CD4-positive, alpha-beta memory T cell (primary cell): ENCODE results near the gene TUT4. TPM values are rescaled to one million over a fixed set of nuclear protein-coding genes. Genes with fewer than 3 reads are reported as not detected.

ENCODE experiments used
- CTCF ChIA-PET: fragments of 350-600 bp; sonication (Branson Sonifier 250); formaldehyde crosslinking; loops from one replicate; lab custom pipeline; 2021; ENCODE audit warnings: inconsistent platforms; ENCODE audit not compliant: partially characterized antibody; lab: Charles Lee
- POLR2A ChIA-PET: fragments of 350-600 bp; sonication (Branson Sonifier 250); formaldehyde crosslinking; loops from one replicate; lab custom pipeline; 2021; ENCODE audit not compliant: partially characterized antibody; lab: Charles Lee
- DNase-seq, 5 donors: peaks; one replicate each; pipeline versions ENCODE4 v3.0.0 to v3.0.0-alpha.2; 2020 to 2022; ENCODE audit warnings: mixed read lengths in 1 of 5
- H3K27ac ChIP-seq: one replicate; pipeline ENCODE4 v1.7.0; 2013; ENCODE audit warnings: low read depth, low read length
- H3K27me3 ChIP-seq: 2 replicates; pipeline ENCODE4 v1.7.0; 2013; ENCODE audit warnings: mild to moderate bottlenecking, low read length, moderate library complexity; ENCODE audit not compliant: insufficient read depth
- H3K36me3 ChIP-seq: 2 replicates; pipeline ENCODE4 v1.7.0; 2013; ENCODE audit warnings: mild to moderate bottlenecking, low read length, moderate library complexity; ENCODE audit not compliant: insufficient read depth
- H3K4me1 ChIP-seq: 2 replicates; pipeline ENCODE4 v1.7.0; 2013; ENCODE audit warnings: mild to moderate bottlenecking, low read length, moderate library complexity; ENCODE audit not compliant: insufficient read depth
- H3K4me3 ChIP-seq, 2 donors: one replicate each; pipeline ENCODE4 v1.7.0; 2013; ENCODE audit warnings: low read length in 2 of 2, mild to moderate bottlenecking in 1 of 2
- H3K9me3 ChIP-seq, 2 donors: one replicate each; pipeline ENCODE4 v1.7.0; 2013; ENCODE audit warnings: low read length in 2 of 2, control low read depth in 1 of 2; ENCODE audit not compliant: control insufficient read depth in 1 of 2
- H3K27ac Mint-ChIP-seq, 7 donors: one replicate each; pipeline ENCODE4 v1.8.0; 2020 to 2021; ENCODE audit warnings: mixed read lengths in 7 of 7, mild to moderate bottlenecking in 6 of 7, inconsistent platforms in 3 of 7, moderate library complexity in 3 of 7
- H3K27me3 Mint-ChIP-seq, 2 donors: one replicate each; pipeline ENCODE4 v1.8.0; 2020 to 2021; ENCODE audit warnings: mixed read lengths in 2 of 2
- H3K36me3 Mint-ChIP-seq, 2 donors: one replicate each; pipeline ENCODE4 v1.8.0; 2020 to 2021; ENCODE audit warnings: mixed read lengths in 2 of 2, inconsistent platforms in 1 of 2, mild to moderate bottlenecking in 1 of 2
- H3K4me1 Mint-ChIP-seq, 4 donors: one replicate each; pipeline ENCODE4 v1.8.0; 2020 to 2021; ENCODE audit warnings: mixed read lengths in 4 of 4, mild to moderate bottlenecking in 1 of 4
- H3K4me3 Mint-ChIP-seq, 8 donors: one replicate each; pipeline ENCODE4 v1.8.0; 2020 to 2021; ENCODE audit warnings: mixed read lengths in 8 of 8, mild to moderate bottlenecking in 7 of 8, moderate library complexity in 6 of 8, inconsistent platforms in 3 of 8
- H3K9me3 Mint-ChIP-seq, 8 donors: one replicate each; pipeline ENCODE4 v1.8.0; 2020 to 2021; ENCODE audit warnings: mixed read lengths in 8 of 8, mild to moderate bottlenecking in 5 of 8, inconsistent platforms in 3 of 8, moderate library complexity in 1 of 8
- intact Hi-C: fragments of 100-400 bp; cut with micrococcal nuclease; formaldehyde crosslinking; loops from one replicate; pipeline ENCODE4 v1.15.1; 2023
- polyA plus RNA-seq, 2 donors: library from polyadenylated mRNA; unstranded; fragments of 300-500 nt; fragmentation: Illumina TruSeq; gene quantifications; one replicate each; pipeline ENCODE4 v1.2.3, GENCODE V29; 2021
- total RNA-seq, 2 experiments: library from RNA; stranded (reverse); gene quantifications; one replicate each; pipeline ENCODE4 v1.2.3, GENCODE V29; 2021

The TUT4 gene
- 100 to 1,000 TPM; 151 to 159 TPM for total RNA-seq
- polyA plus RNA-seq = 10 to 100 TPM; 22.4 to 42.7 TPM

GRCh38 chr1:52552505-52553361, at the start of gene TUT4:
TSS of gene TUT4 (minus strand) at chr1:52553092. CDS start at chr1:52526280, 26,812 bp downstream.
- no peaks in the 10 kb centered on the region for H3K36me3 ChIP-seq
- Mint-ChIP-seq H3K27me3 (no peaks in the 10 kb centered on the region), H3K9me3 (no peaks in the 10 kb centered on the region), H3K36me3 (peaks cover 0 to 5% of the 10 kb centered on the region in 2 donors), H3K4me1 (peaks cover 25 to 41% (median 33%) of the 10 kb centered on the region in 4 donors), H3K27ac (peak within 1 kb of the TSS; percentile 57 to 91 (median 83)), H3K4me3 (peak within 1 kb of the TSS in 7 of 8 donors; percentile 48 to 87 (median 77))
- peaks cover 41% of the 10 kb centered on the region for H3K4me1 ChIP-seq
- intact Hi-C loops = loop anchor here (1.0 to 5.0 kb wide), 9 partner anchors 30 to 860 kb away; partner anchors contain the start of genes CC2D1B, GPX7, ORC1 and PRPF38A
- no peaks in the 10 kb centered on the region for H3K27me3 ChIP-seq
- CTCF ChIA-PET = interaction anchor here (0.9 to 1.6 kb wide), 7 partner anchors 29 to 135 kb away, joined by 3 to 8 read pairs (median 4); no protein-coding TSS in a partner anchor
- H3K27ac ChIP-seq = peak within 1 kb of the TSS; percentile 92
- peak within 1 kb of the TSS; percentile 68 to 95 for H3K4me3 ChIP-seq
- peak; percentile 67 to 83 (median 73) for DNase-seq
- H3K9me3 ChIP-seq = no peaks in the 10 kb centered on the region
- POLR2A ChIA-PET = interaction anchor here (0.6 to 3.9 kb wide), 31 partner anchors 16 to 752 kb away, joined by 3 to 117 read pairs (median 3); partner anchors contain the start of genes GPX7, NRDC, ORC1 and PRPF38A

GRCh38 chr1:52601991-52602855, 49.3 kb upstream of the TUT4 start, which contains the start of gene GPX7:
TSS of gene GPX7 (plus strand) at chr1:52602371. CDS start at chr1:52602410, 39 bp downstream.
- peaks cover 38 to 57% (median 47%) of the 10 kb centered on the region in 4 donors for H3K4me1 Mint-ChIP-seq
- Histone ChIP-seq H3K27ac (peak within 1 kb of the TSS; percentile 69), H3K4me1 (peaks cover 39% of the 10 kb centered on the region), H3K27me3 (no peaks in the 10 kb centered on the region), H3K4me3 (peak within 1 kb of the TSS; percentile 60 to 64), H3K36me3 (peaks cover 9% of the 10 kb centered on the region), H3K9me3 (no peaks in the 10 kb centered on the region)
- peak within 1 kb of the TSS; percentile 89 to 97 (median 94) for H3K27ac Mint-ChIP-seq
- peak within 1 kb of the TSS; percentile 89 to 94 (median 92) for H3K4me3 Mint-ChIP-seq
- POLR2A ChIA-PET = interaction anchor here (0.8 to 10.4 kb wide), 12 partner anchors 8 to 237 kb away, joined by 3 to 188 read pairs (median 4); partner anchors contain the start of genes ORC1, PRPF38A, SHISAL2A and TUT4
- H3K36me3 Mint-ChIP-seq = peaks cover 13 to 22% of the 10 kb centered on the region in 2 donors
- H3K27me3 Mint-ChIP-seq = no peaks in the 10 kb centered on the region
- CTCF ChIA-PET = interaction anchor here (1.0 to 2.2 kb wide), 4 partner anchors 11 to 197 kb away, joined by 3 to 15 read pairs (median 4); partner anchors contain the start of gene SHISAL2A
- peaks cover 0 to 2% (median 0%) of the 10 kb centered on the region in 8 donors for H3K9me3 Mint-ChIP-seq
- peak; percentile 61 to 68 (median 65) for DNase-seq
- intact Hi-C loops = loop anchor here (1.0 to 10.0 kb wide), 4 partner anchors 35 to 178 kb away; partner anchors contain the start of gene TUT4

GRCh38 chr1:52601519-52601918, 48.6 kb upstream of the TUT4 start:
- peak overlapping the region; percentile 80 to 96 (median 88) for H3K27ac Mint-ChIP-seq
- CTCF ChIA-PET = interaction anchor here (0.9 to 1.1 kb wide), 3 partner anchors 48 to 196 kb away, joined by 3 to 5 read pairs (median 3); partner anchors contain the start of gene TUT4
- H3K4me3 ChIP-seq = peak overlapping the region; percentile 53 to 60
- peaks cover 39% of the 10 kb centered on the region for H3K4me1 ChIP-seq
- H3K36me3 Mint-ChIP-seq = peaks cover 8 to 15% of the 10 kb centered on the region in 2 donors
- no peaks in the 10 kb centered on the region for H3K27me3 Mint-ChIP-seq
- H3K27me3 ChIP-seq = no peaks in the 10 kb centered on the region
- H3K36me3 ChIP-seq = peaks cover 2% of the 10 kb centered on the region
- H3K4me3 Mint-ChIP-seq = peak overlapping the region; percentile 60 to 91 (median 86)
- no peaks in the 10 kb centered on the region for H3K9me3 ChIP-seq
- H3K4me1 Mint-ChIP-seq = peaks cover 35 to 52% (median 45%) of the 10 kb centered on the region in 4 donors
- POLR2A ChIA-PET = interaction anchor here (0.9 to 10.4 kb wide), 8 partner anchors 9 to 237 kb away, joined by 3 to 188 read pairs (median 4); partner anchors contain the start of genes SHISAL2A and TUT4
- peaks cover 0 to 2% (median 0%) of the 10 kb centered on the region in 8 donors for H3K9me3 Mint-ChIP-seq
- intact Hi-C loops = loop anchor here (10.0 kb wide), 1 partner anchor 83 kb away; no protein-coding TSS in a partner anchor
- H3K27ac ChIP-seq = peak overlapping the region; percentile 69
- DNase-seq = no peak

- Mint-ChIP-seq H3K4me1 (peaks cover 29 to 43% (median 37%) of the 10 kb centered on the region in 4 donors), H3K9me3 (peaks cover 0 to 2% (median 0%) of the 10 kb centered on the region in 8 donors), H3K27me3 (no peaks in the 10 kb centered on the region), H3K36me3 (peaks cover 0 to 8% of the 10 kb centered on the region in 2 donors), H3K27ac (peak overlapping the region in 5 of 7 donors; percentile 35 to 96 (median 65)), H3K4me3 (peak overlapping the region in 4 of 8 donors; percentile 9 to 65 (median 41))
- peaks cover 39% of the 10 kb centered on the region for H3K4me1 ChIP-seq
- no peak overlapping the region for H3K27ac ChIP-seq
- no peaks in the 10 kb centered on the region for H3K36me3 ChIP-seq
- POLR2A ChIA-PET = interaction anchor here (1.1 to 10.4 kb wide), 5 partner anchors 35 to 236 kb away, joined by 3 to 188 read pairs (median 4); partner anchors contain the start of genes SHISAL2A and TUT4
- no peaks in the 10 kb centered on the region for H3K27me3 ChIP-seq
- no peaks in the 10 kb centered on the region for H3K9me3 ChIP-seq
- DNase-seq = no peak
- intact Hi-C loops = loop anchor here (10.0 kb wide), 1 partner anchor 84 kb away; no protein-coding TSS in a partner anchor
- H3K4me3 ChIP-seq = no peak overlapping the region
- CTCF ChIA-PET = interaction anchor here (0.9 kb wide), 1 partner anchor 47 kb away, joined by 3 read pairs; the partner anchor contains the start of gene TUT4
These were observed 47.8 kb upstream of the TUT4 start for GRCh38 chr1:52600533-52601179.

GRCh38 chr1:52599236-52599635, 46.3 kb upstream of the TUT4 start:
- H3K9me3 ChIP-seq = no peaks in the 10 kb centered on the region
- Mint-ChIP-seq H3K4me1 (peaks cover 22 to 30% (median 26%) of the 10 kb centered on the region in 4 donors), H3K27ac (no peak overlapping the region), H3K36me3 (peaks cover 0 to 4% of the 10 kb centered on the region in 2 donors), H3K27me3 (no peaks in the 10 kb centered on the region), H3K4me3 (no peak overlapping the region), H3K9me3 (peaks cover 0 to 2% (median 0%) of the 10 kb centered on the region in 8 donors)
- H3K36me3 ChIP-seq = no peaks in the 10 kb centered on the region
- ChIA-PET POLR2A (interaction anchor here (0.6 to 10.4 kb wide), 4 partner anchors 21 to 326 kb away, joined by 3 to 188 read pairs (median 4); partner anchors contain the start of gene SHISAL2A), CTCF (no interaction called here)
- H3K4me1 ChIP-seq = peaks cover 30% of the 10 kb centered on the region
- H3K27me3 ChIP-seq = no peaks in the 10 kb centered on the region
- intact Hi-C loops = no loop called here
- H3K4me3 ChIP-seq = no peak overlapping the region
- H3K27ac ChIP-seq = no peak overlapping the region
- no peak for DNase-seq
